GM12874 (cell line): ENCODE results near the gene TAS2R60.

Experiments used
- TF ChIP-seq, protein P1 (sequence below): IDR thresholded peaks from 2 replicates; pipeline ENCODE4 v1.5.1; 2011; ENCODE audit warnings: low read depth, mild to moderate bottlenecking, control low read depth, low read length, moderate library complexity; ENCODE audit not compliant: insufficient read depth

Gene TAS2R60

DNA sequence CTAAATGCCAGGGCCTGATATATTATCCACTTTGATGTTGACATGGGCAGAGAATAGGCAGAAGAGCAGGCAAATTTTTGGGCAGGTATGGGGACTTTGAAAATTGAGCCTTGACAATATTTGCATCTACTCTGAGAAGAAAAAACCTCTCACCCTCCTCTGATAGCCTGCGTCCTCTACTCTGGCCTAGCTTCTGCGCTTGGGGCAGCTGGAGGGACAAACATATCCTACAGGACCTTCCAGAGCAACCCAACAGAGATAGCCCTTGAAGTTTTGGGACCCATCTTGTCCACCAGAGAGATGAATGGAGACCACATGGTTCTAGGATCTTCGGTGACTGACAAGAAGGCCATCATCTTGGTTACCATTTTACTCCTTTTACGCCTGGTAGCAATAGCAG is at the start of gene TAS2R60:
Gene TAS2R60, plus strand, starts transcription at position 301 of the 400 bp plus-strand sequence. Its CDS starts 0 bp downstream, at position 301.
- TF ChIP-seq, protein P1, sequence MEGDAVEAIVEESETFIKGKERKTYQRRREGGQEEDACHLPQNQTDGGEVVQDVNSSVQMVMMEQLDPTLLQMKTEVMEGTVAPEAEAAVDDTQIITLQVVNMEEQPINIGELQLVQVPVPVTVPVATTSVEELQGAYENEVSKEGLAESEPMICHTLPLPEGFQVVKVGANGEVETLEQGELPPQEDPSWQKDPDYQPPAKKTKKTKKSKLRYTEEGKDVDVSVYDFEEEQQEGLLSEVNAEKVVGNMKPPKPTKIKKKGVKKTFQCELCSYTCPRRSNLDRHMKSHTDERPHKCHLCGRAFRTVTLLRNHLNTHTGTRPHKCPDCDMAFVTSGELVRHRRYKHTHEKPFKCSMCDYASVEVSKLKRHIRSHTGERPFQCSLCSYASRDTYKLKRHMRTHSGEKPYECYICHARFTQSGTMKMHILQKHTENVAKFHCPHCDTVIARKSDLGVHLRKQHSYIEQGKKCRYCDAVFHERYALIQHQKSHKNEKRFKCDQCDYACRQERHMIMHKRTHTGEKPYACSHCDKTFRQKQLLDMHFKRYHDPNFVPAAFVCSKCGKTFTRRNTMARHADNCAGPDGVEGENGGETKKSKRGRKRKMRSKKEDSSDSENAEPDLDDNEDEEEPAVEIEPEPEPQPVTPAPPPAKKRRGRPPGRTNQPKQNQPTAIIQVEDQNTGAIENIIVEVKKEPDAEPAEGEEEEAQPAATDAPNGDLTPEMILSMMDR = no peak

GRCh38 chr7:143394068-143394467 is 49.2 kb upstream of the TAS2R60 start:
- TF ChIP-seq, protein P1 = no peak

DNA sequence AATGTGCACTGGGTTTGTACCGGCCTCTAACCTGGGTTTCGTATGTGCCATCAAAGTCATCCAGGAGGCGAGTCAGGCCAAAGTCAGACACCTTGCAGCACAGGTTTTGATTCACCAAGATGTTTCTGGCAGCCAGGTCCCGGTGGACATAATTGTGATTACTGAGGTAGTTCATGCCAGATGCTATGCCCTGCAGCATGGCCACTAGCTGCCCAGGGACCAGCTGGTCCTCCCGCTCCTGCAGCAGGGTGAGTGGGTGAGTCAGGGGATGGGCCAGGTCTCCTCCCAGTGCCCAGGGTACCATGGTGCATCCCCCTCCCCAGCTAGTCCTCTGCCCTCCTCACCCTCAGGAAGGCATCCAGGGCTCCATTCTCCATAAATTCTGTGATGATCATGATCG is 48.5 kb upstream of the TAS2R60 start:
- TF ChIP-seq, protein P1 = no peak

- TF ChIP-seq, protein P1 = peak; percentile 15; the same call in 1 of the 2 replicates
Observed at GRCh38 chr7:143395187-143396149, 47.8 kb upstream of the TAS2R60 start.

GRCh38 chr7:143396182-143396581 is 47.1 kb upstream of the TAS2R60 start:
- TF ChIP-seq, protein P1 = no peak

GRCh38 chr7:143396625-143397556 is 46.4 kb upstream of the TAS2R60 start:
- TF ChIP-seq, protein P1 = no peak
